HepG2 (cell line): ENCODE measurements around the gene CTNNBL1. TPM values are rescaled to one million over a fixed set of nuclear protein-coding genes. Genes with fewer than 3 reads are reported as not detected.
A peak's percentile ranks its signal among the peaks of the same experiment; 100 is the strongest.

ENCODE experiments used
- CEBPG ChIP-seq: IDR thresholded peaks from 2 replicates; pipeline ENCODE4 v1.6.1; 2016
- ELF1 ChIP-seq: sonication (generic); formaldehyde crosslinking; IDR thresholded peaks from 2 replicates; pipeline ENCODE4 v1.4.0; 2020; ENCODE audit warnings: missing genetic modification reagents
- GFI1 ChIP-seq: sonication (generic); formaldehyde crosslinking; IDR thresholded peaks from 2 replicates; pipeline ENCODE4 v1.5.0; 2020; ENCODE audit warnings: missing genetic modification reagents, mild to moderate bottlenecking, borderline replicate concordance
- GLI4 ChIP-seq: sonication (generic); formaldehyde crosslinking; IDR thresholded peaks from 2 replicates; pipeline ENCODE4 v1.5.1; 2020; ENCODE audit warnings: missing genetic modification reagents, mild to moderate bottlenecking, moderate library complexity, borderline replicate concordance
- HMG20A ChIP-seq: IDR thresholded peaks from 2 replicates; pipeline ENCODE4 v1.6.1; 2016; ENCODE audit warnings: borderline replicate concordance
- HNRNPLL ChIP-seq: fragments of 200-400 bp; formaldehyde crosslinking; IDR thresholded peaks from 2 replicates; pipeline ENCODE4 v1.6.1; 2017; ENCODE audit warnings: mild to moderate bottlenecking, low read depth, low read length; ENCODE audit not compliant: poor library complexity, severe bottlenecking
- KDM5B ChIP-seq: sonication (generic); formaldehyde crosslinking; IDR thresholded peaks from 2 replicates; pipeline ENCODE4 v1.4.0; 2020; ENCODE audit warnings: missing genetic modification reagents, mild to moderate bottlenecking, borderline replicate concordance
- MTF2 ChIP-seq: sonication (generic); formaldehyde crosslinking; IDR thresholded peaks from 2 replicates; pipeline ENCODE4 v1.5.0; 2020; ENCODE audit warnings: missing genetic modification reagents, borderline replicate concordance
- NR2C2 ChIP-seq: sonication (generic); formaldehyde crosslinking; IDR thresholded peaks from 2 replicates; pipeline ENCODE4 v1.4.0; 2020; ENCODE audit warnings: missing genetic modification reagents, mild to moderate bottlenecking, moderate library complexity, borderline replicate concordance
- NR2F2 ChIP-seq: IDR thresholded peaks from 2 replicates; pipeline ENCODE4 v1.6.1; 2012; ENCODE audit warnings: low read depth, inconsistent platforms, borderline replicate concordance
- SMAD1 ChIP-seq: sonication (generic); formaldehyde crosslinking; IDR thresholded peaks from 2 replicates; pipeline ENCODE4 v1.4.0; 2020; ENCODE audit warnings: missing genetic modification reagents, low read depth, mild to moderate bottlenecking, borderline replicate concordance
- ZFX ChIP-seq: sonication (generic); formaldehyde crosslinking; IDR thresholded peaks from 2 replicates; pipeline ENCODE4 v1.4.0; 2020; ENCODE audit warnings: mild to moderate bottlenecking, low read depth, missing genetic modification reagents, moderate library complexity
- ZNF260 ChIP-seq: sonication (generic); formaldehyde crosslinking; IDR thresholded peaks from 2 replicates; pipeline ENCODE4 v1.4.0; 2020; ENCODE audit warnings: missing genetic modification reagents, low read depth, mild to moderate bottlenecking, borderline replicate concordance
- ZNF282 ChIP-seq: fragments of 450-650 bp; IDR thresholded peaks from 2 replicates; pipeline ENCODE4 v1.6.1; 2018; ENCODE audit not compliant: partially characterized antibody
- ZNF329 ChIP-seq: sonication (generic); formaldehyde crosslinking; IDR thresholded peaks from 2 replicates; pipeline ENCODE4 v1.9.0; 2021; ENCODE audit warnings: low read depth, mild to moderate bottlenecking, missing genetic modification reagents
- ZNF510 ChIP-seq: sonication (generic); formaldehyde crosslinking; IDR thresholded peaks from 2 replicates; pipeline ENCODE4 v1.4.0; 2020; ENCODE audit warnings: low read depth, mild to moderate bottlenecking, missing genetic modification reagents
- ZNF766 ChIP-seq: sonication (generic); formaldehyde crosslinking; IDR thresholded peaks from 2 replicates; pipeline ENCODE4 v1.5.0; 2020; ENCODE audit warnings: missing genetic modification reagents, borderline replicate concordance
- ZNF839 ChIP-seq: sonication (generic); formaldehyde crosslinking; IDR thresholded peaks from 2 replicates; pipeline ENCODE4 v1.4.0; 2020; ENCODE audit warnings: missing genetic modification reagents, mild to moderate bottlenecking, borderline replicate concordance
- ZSCAN29 ChIP-seq: sonication (generic); formaldehyde crosslinking; conservative IDR thresholded peaks from 2 replicates; pipeline ENCODE4 v1.4.0; 2020; ENCODE audit warnings: mild to moderate bottlenecking, missing genetic modification reagents
- polyA plus RNA-seq, 8 experiments: library from polyadenylated mRNA; depleted of rRNA in 3 of 8; stranded (reverse) in 7 of 8; unstranded in 1 of 8; fragments of >200 nt; fragmentation: Illumina TruSeq in 4 of 8; extraction: Trizol in 4 of 8; gene quantifications; 2 replicates each; pipeline versions ENCODE4 v1.2.1 to v1.2.3, GENCODE V29; 2011 to 2016; ENCODE audit warnings: low read depth in 4 of 8, missing spikeins in 1 of 8, mixed read lengths in 1 of 8; ENCODE audit not compliant: insufficient read depth in 1 of 8
- total RNA-seq, 5 experiments: library from RNA; depleted of rRNA; stranded (reverse); fragments of >200 nt; fragmentation: Illumina TruSeq; extraction: Trizol; gene quantifications; 2 replicates each; pipeline ENCODE4 v1.2.3, GENCODE V29; 2016; ENCODE audit warnings: low read depth in 1 of 5
- TF ChIP-seq, protein P1 (sequence below): sonication (generic); formaldehyde crosslinking; IDR thresholded peaks from 2 replicates; pipeline ENCODE4 v1.4.0; 2020; ENCODE audit warnings: missing genetic modification reagents, borderline replicate concordance
- TF ChIP-seq, protein P2 (sequence below): IDR thresholded peaks from 2 replicates; pipeline ENCODE4 v1.6.1; 2016; ENCODE audit warnings: low read depth, borderline replicate concordance
- TF ChIP-seq, protein P3 (sequence below): sonication (generic); formaldehyde crosslinking; IDR thresholded peaks from 2 replicates; pipeline ENCODE4 v1.4.0; 2020; ENCODE audit warnings: missing genetic modification reagents

The CTNNBL1 gene
- total and polyA plus RNA-seq, 2 of the 13 experiments (the other 11 are each of a cell fraction or from before 2014, with no cell fraction given) = 49.3 to 94.6 TPM

GRCh38 chr20:37914672-37915433 is 221.0 kb downstream of the CTNNBL1 start (continued):
- TF ChIP-seq, protein P1, sequence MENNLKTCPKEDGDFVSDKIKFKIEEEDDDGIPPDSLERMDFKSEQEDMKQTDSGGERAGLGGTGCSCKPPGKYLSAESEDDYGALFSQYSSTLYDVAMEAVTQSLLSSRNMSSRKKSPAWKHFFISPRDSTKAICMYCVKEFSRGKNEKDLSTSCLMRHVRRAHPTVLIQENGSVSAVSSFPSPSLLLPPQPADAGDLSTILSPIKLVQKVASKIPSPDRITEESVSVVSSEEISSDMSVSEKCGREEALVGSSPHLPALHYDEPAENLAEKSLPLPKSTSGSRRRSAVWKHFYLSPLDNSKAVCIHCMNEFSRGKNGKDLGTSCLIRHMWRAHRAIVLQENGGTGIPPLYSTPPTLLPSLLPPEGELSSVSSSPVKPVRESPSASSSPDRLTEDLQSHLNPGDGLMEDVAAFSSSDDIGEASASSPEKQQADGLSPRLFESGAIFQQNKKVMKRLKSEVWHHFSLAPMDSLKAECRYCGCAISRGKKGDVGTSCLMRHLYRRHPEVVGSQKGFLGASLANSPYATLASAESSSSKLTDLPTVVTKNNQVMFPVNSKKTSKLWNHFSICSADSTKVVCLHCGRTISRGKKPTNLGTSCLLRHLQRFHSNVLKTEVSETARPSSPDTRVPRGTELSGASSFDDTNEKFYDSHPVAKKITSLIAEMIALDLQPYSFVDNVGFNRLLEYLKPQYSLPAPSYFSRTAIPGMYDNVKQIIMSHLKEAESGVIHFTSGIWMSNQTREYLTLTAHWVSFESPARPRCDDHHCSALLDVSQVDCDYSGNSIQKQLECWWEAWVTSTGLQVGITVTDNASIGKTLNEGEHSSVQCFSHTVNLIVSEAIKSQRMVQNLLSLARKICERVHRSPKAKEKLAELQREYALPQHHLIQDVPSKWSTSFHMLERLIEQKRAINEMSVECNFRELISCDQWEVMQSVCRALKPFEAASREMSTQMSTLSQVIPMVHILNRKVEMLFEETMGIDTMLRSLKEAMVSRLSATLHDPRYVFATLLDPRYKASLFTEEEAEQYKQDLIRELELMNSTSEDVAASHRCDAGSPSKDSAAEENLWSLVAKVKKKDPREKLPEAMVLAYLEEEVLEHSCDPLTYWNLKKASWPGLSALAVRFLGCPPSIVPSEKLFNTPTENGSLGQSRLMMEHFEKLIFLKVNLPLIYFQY (CRISPR knock-in tag) = no peak
- TF ChIP-seq MTF2 (CRISPR knock-in tag) (no peak), ZSCAN29 (CRISPR knock-in tag) (no peak), ZNF766 (no peak), GFI1 (CRISPR knock-in tag) (no peak), ELF1 (CRISPR knock-in tag) (peak; percentile 30; the same call in 1 of the 2 replicates), CEBPG (CRISPR knock-in tag) (no peak), NR2F2 (no peak), ZNF510 (CRISPR knock-in tag) (no peak), ZFX (CRISPR knock-in tag) (peak; percentile 70), NR2C2 (CRISPR knock-in tag) (no peak), ZNF329 (no peak), HMG20A (CRISPR knock-in tag) (no peak), SMAD1 (CRISPR knock-in tag) (no peak), ZNF260 (CRISPR knock-in tag) (no peak), HNRNPLL (peak; percentile 78), KDM5B (peak; percentile 69; the same call in 1 of the 2 replicates), ZNF839 (CRISPR knock-in tag) (no peak), GLI4 (CRISPR knock-in tag) (no peak), ZNF282 (no peak)
- TF ChIP-seq, protein P2, sequence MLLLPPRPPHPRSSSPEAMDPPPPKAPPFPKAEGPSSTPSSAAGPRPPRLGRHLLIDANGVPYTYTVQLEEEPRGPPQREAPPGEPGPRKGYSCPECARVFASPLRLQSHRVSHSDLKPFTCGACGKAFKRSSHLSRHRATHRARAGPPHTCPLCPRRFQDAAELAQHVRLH = no peak; the same call in 1 of the 2 replicates
- TF ChIP-seq, protein P3, sequence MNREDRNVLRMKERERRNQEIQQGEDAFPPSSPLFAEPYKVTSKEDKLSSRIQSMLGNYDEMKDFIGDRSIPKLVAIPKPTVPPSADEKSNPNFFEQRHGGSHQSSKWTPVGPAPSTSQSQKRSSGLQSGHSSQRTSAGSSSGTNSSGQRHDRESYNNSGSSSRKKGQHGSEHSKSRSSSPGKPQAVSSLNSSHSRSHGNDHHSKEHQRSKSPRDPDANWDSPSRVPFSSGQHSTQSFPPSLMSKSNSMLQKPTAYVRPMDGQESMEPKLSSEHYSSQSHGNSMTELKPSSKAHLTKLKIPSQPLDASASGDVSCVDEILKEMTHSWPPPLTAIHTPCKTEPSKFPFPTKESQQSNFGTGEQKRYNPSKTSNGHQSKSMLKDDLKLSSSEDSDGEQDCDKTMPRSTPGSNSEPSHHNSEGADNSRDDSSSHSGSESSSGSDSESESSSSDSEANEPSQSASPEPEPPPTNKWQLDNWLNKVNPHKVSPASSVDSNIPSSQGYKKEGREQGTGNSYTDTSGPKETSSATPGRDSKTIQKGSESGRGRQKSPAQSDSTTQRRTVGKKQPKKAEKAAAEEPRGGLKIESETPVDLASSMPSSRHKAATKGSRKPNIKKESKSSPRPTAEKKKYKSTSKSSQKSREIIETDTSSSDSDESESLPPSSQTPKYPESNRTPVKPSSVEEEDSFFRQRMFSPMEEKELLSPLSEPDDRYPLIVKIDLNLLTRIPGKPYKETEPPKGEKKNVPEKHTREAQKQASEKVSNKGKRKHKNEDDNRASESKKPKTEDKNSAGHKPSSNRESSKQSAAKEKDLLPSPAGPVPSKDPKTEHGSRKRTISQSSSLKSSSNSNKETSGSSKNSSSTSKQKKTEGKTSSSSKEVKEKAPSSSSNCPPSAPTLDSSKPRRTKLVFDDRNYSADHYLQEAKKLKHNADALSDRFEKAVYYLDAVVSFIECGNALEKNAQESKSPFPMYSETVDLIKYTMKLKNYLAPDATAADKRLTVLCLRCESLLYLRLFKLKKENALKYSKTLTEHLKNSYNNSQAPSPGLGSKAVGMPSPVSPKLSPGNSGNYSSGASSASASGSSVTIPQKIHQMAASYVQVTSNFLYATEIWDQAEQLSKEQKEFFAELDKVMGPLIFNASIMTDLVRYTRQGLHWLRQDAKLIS = no peak
